HCT116 (cell line): ENCODE measurements around the gene CMTM2. TPM values are rescaled to one million over a fixed set of nuclear protein-coding genes. Genes with fewer than 3 reads are reported as not detected.

Source experiments
- ATAC-seq: fragments of 200-7000 bp; cut with Tn5 transposase; 2 replicates; pipeline ENCODE4 v1.9.1; 2020; ENCODE audit warnings: mild to moderate bottlenecking, moderate library complexity
- BruUV-seq: library from RNA; stranded (reverse); fragments of 400-500 nt; replicated peaks from 2 replicates; lab custom pipeline; 2021; lab: Mats Ljungman, UMichigan
- CTCF ChIA-PET: fragments of 300-600 bp; sonication (Branson Sonifier 250); formaldehyde crosslinking; loops from one replicate; lab custom pipeline; 2021; ENCODE audit warnings: antibody characterized with exemption; lab: Charles Lee
- POLR2A ChIA-PET: fragments of 300-600, 350-600 bp; sonication (Branson Sonifier 250); formaldehyde crosslinking; loops from one replicate; lab custom pipeline; 2021; ENCODE audit warnings: antibody characterized with exemption; lab: Charles Lee
- RAD21 ChIA-PET, 2 experiments: fragments of 300-600 bp; sonication (Branson Sonifier 250); formaldehyde crosslinking; loops; one replicate each; lab custom pipeline; 2023; ENCODE audit warnings: low total read pairs in 2 of 2; ENCODE audit not compliant: uncharacterized antibody in 2 of 2, unreplicated experiment in 2 of 2, low non-redundant PET in 1 of 2; lab: Charles Lee
- DNase-seq: peaks from one replicate; pipeline ENCODE4 v3.0.0-alpha.2; 2010; ENCODE audit warnings: low read depth, low spot score
- H2AFZ ChIP-seq: fragments of 200-600 bp; shearing (Covaris generic), sonication (generic); 2 replicates; pipeline ENCODE4 v1.6.1; 2017; ENCODE audit warnings: low read depth, mixed run types, mixed read lengths, antibody characterized with exemption, low read length; ENCODE audit not compliant: poor library complexity, severe bottlenecking
- H3K27ac ChIP-seq: 2 replicates; pipeline ENCODE4 v1.5.1; 2012; ENCODE audit warnings: low read depth, low read length
- H3K27me3 ChIP-seq: fragments of 200-600 bp; sonication (generic); 2 replicates; pipeline ENCODE4 v1.6.1; 2016; ENCODE audit warnings: mixed run types, low read length, mixed read lengths; ENCODE audit not compliant: insufficient read depth
- H3K36me3 ChIP-seq, 2 experiments: fragments of 200-500 bp in 1 of 2; fragments of 200-600 bp in 1 of 2; sonication (Bioruptor generic) in 1 of 2; sonication (generic) in 1 of 2; 2 replicates each; pipeline versions ENCODE4 v1.5.1 to v1.6.1; 2014 to 2016; ENCODE audit warnings: low read length in 2 of 2, inconsistent platforms in 1 of 2, mixed read lengths in 1 of 2, mixed run types in 1 of 2; ENCODE audit not compliant: insufficient read depth in 2 of 2, control insufficient read depth in 1 of 2
- H3K4me1 ChIP-seq, 2 experiments: fragments of 200-600 bp in 1 of 2; sonication (generic) in 1 of 2; 2 replicates each; pipeline versions ENCODE4 v1.5.1 to v1.6.1; 2012 to 2017; ENCODE audit warnings: low read length in 2 of 2, inconsistent platforms in 1 of 2, mild to moderate bottlenecking in 1 of 2, mixed read lengths in 1 of 2, mixed run types in 1 of 2, moderate library complexity in 1 of 2; ENCODE audit not compliant: insufficient read depth in 2 of 2, control insufficient read depth in 1 of 2
- H3K4me2 ChIP-seq: fragments of 200-600 bp; sonication (generic); 2 replicates; pipeline ENCODE4 v1.6.1; 2017; ENCODE audit warnings: mixed run types, low read length, mixed read lengths
- H3K4me3 ChIP-seq, 2 experiments: fragments of 200-600 bp in 1 of 2; sonication (generic) in 1 of 2; replicated peaks in 1 of 2; 2 replicates each; pipeline ENCODE4 v1.5.1; 2011 to 2016; ENCODE audit warnings: low read length in 2 of 2, control low read depth in 1 of 2, low read depth in 1 of 2, mild to moderate bottlenecking in 1 of 2, mixed read lengths in 1 of 2, mixed run types in 1 of 2
- H3K79me2 ChIP-seq: fragments of 200-600 bp; sonication (generic); 2 replicates; pipeline ENCODE4 v1.6.1; 2017; ENCODE audit warnings: mild to moderate bottlenecking, mixed run types, low read length, moderate library complexity, mixed read lengths; ENCODE audit not compliant: insufficient read depth
- H3K9ac ChIP-seq: fragments of 200-600 bp; sonication (generic); 2 replicates; pipeline ENCODE4 v1.6.1; 2016; ENCODE audit warnings: low read length, mixed read lengths
- H3K9me2 ChIP-seq: fragments of 200-600 bp; sonication (generic), shearing (Covaris generic); 2 replicates; pipeline ENCODE4 v1.6.1; 2017; ENCODE audit warnings: mixed run types, mild to moderate bottlenecking, moderate library complexity; ENCODE audit not compliant: insufficient read depth
- H3K9me3 ChIP-seq, 2 experiments: fragments of 200-500 bp in 1 of 2; fragments of 200-600 bp in 1 of 2; sonication (Bioruptor generic) in 1 of 2; sonication (generic) in 1 of 2; 2 replicates each; pipeline ENCODE4 v1.6.1; 2014 to 2017; ENCODE audit warnings: low read length in 2 of 2, mixed read lengths in 2 of 2, inconsistent platforms in 1 of 2, low read depth in 1 of 2, mild to moderate bottlenecking in 1 of 2, mixed run types in 1 of 2, moderate library complexity in 1 of 2; ENCODE audit not compliant: control insufficient read depth in 1 of 2, insufficient read depth in 1 of 2
- H4K20me1 ChIP-seq: fragments of 200-600 bp; sonication (generic), shearing (Covaris generic); 2 replicates; pipeline ENCODE4 v1.6.1; 2017; ENCODE audit warnings: mixed run types, mild to moderate bottlenecking, moderate library complexity; ENCODE audit not compliant: insufficient read depth
- CBX3 ChIP-seq: IDR thresholded peaks from 2 replicates; pipeline ENCODE4 v1.6.1; 2012; ENCODE audit warnings: low read depth
- CEBPB ChIP-seq: IDR thresholded peaks from 2 replicates; pipeline ENCODE4 v1.6.1; 2012; ENCODE audit warnings: low read depth
- EGR1 ChIP-seq: IDR thresholded peaks from 2 replicates; pipeline ENCODE4 v1.6.1; 2012; ENCODE audit warnings: low read depth
- EZH2 ChIP-seq: fragments of 200-600 bp; sonication (generic); IDR thresholded peaks from 2 replicates; pipeline ENCODE4 v1.6.1; 2017; ENCODE audit warnings: antibody characterized with exemption, mixed run types
- FOSL1 ChIP-seq: IDR thresholded peaks from 2 replicates; pipeline ENCODE4 v1.6.1; 2012; ENCODE audit warnings: low read depth
- JUND ChIP-seq: IDR thresholded peaks from 2 replicates; pipeline ENCODE4 v1.6.1; 2012
- POLR2A ChIP-seq: IDR thresholded peaks from 2 replicates; pipeline ENCODE4 v1.7.0; 2011; ENCODE audit warnings: borderline replicate concordance; ENCODE audit not compliant: insufficient read depth, insufficient read length; ENCODE audit errors: extremely low read depth
- SIN3A ChIP-seq: IDR thresholded peaks from 2 replicates; pipeline ENCODE4 v1.6.1; 2012; ENCODE audit warnings: low read depth
- SP1 ChIP-seq: IDR thresholded peaks from 2 replicates; pipeline ENCODE4 v1.6.1; 2012; ENCODE audit warnings: low read depth
- SRF ChIP-seq: IDR thresholded peaks from 2 replicates; pipeline ENCODE4 v1.6.1; 2012; ENCODE audit warnings: low read depth
- TCF7L2 ChIP-seq: IDR thresholded peaks from 2 replicates; pipeline ENCODE4 v1.7.0; 2011; ENCODE audit warnings: borderline replicate concordance, inconsistent platforms; ENCODE audit not compliant: insufficient read depth, insufficient read length; ENCODE audit errors: extremely low read depth
- YY1 ChIP-seq: IDR thresholded peaks from 2 replicates; pipeline ENCODE4 v1.6.1; 2011; ENCODE audit warnings: low read length, low read depth, moderate library complexity, mild to moderate bottlenecking; ENCODE audit not compliant: insufficient replicate concordance; ENCODE audit errors: extremely low read depth
- ZFX ChIP-seq: fragments of 450-650 bp; IDR thresholded peaks from 2 replicates; pipeline ENCODE4 v1.6.1; 2017
- ZNF274 ChIP-seq: fragments of 200-500 bp; sonication (Bioruptor generic); IDR thresholded peaks from 2 replicates; pipeline ENCODE4 v1.6.1; 2014; ENCODE audit warnings: mild to moderate bottlenecking, low read depth, low read length, inconsistent platforms
- intact Hi-C: fragments of 100-400 bp; cut with micrococcal nuclease; formaldehyde crosslinking; loops from 2 replicates; pipeline ENCODE4 v1.10.0; 2022
- total RNA-seq: library from RNA; stranded (reverse); gene quantifications from one replicate; pipeline ENCODE4 v1.2.1, GENCODE V29; 2021; ENCODE audit not compliant: unreplicated experiment
- TF ChIP-seq, protein P1 (sequence below): IDR thresholded peaks from 2 replicates; pipeline ENCODE4 v1.6.1; 2012
- TF ChIP-seq, protein P2 (sequence below), 3 experiments: fragments of 200-600 bp in 1 of 3; sonication (generic) in 1 of 3; IDR thresholded peaks in 2 of 3; conservative IDR thresholded peaks in 1 of 3; 2 replicates each; pipeline ENCODE4 v1.5.1; 2012 to 2017; ENCODE audit warnings: low read depth in 2 of 3, low read length in 2 of 3, antibody characterized with exemption in 1 of 3, borderline replicate concordance in 1 of 3, control low read depth in 1 of 3, mild to moderate bottlenecking in 1 of 3, mixed read lengths in 1 of 3, mixed run types in 1 of 3, moderate library complexity in 1 of 3; ENCODE audit not compliant: insufficient read depth in 1 of 3
- TF ChIP-seq, protein P3 (sequence below): IDR thresholded peaks from 2 replicates; pipeline ENCODE4 v1.6.1; 2011; ENCODE audit warnings: mild to moderate bottlenecking, low read length, moderate library complexity; ENCODE audit not compliant: insufficient replicate concordance; ENCODE audit errors: extremely low read depth

CMTM2 gene
- total RNA-seq, 1 experiment from 2014 or later, result 0.42 TPM

DNA sequence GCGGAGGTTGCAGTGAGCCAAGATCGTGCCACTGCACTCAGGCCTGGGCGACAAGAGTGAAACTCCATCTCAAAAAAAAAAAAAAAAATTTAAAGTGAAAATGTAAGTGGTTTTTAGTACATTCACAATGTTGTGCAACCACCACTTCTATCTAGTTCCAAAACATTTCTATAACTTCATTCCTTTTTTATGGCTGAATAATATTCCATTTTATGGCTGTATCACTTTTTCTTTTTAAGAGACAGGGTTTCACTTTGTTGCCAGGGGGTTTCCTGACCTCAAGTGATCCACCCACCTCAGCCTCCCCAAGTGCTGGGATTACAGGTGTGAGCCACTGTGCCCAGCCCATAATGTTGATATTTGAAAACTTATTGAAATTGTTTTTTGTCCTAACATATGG, 13.6 kb downstream of the CMTM2 start:
- H3K9ac ChIP-seq, result no peak overlapping the region
- TF ChIP-seq EZH2, result no peak
- TF ChIP-seq ZFX, result no peak
- TF ChIP-seq CBX3, result no peak
- no peak for TF ChIP-seq JUND
- TF ChIP-seq ZNF274, result no peak
- no peak for TF ChIP-seq SRF
- TF ChIP-seq YY1, result no peak
- TF ChIP-seq TCF7L2, result no peak
- no peak for TF ChIP-seq SIN3A
- TF ChIP-seq, protein P1, sequence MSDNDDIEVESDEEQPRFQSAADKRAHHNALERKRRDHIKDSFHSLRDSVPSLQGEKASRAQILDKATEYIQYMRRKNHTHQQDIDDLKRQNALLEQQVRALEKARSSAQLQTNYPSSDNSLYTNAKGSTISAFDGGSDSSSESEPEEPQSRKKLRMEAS, result no peak
- no peak for TF ChIP-seq EGR1
- TF ChIP-seq, all 23 proteins: peak for 0
- H3K79me2 ChIP-seq, result no peaks in the 10 kb centered on the region
- H3K36me3 ChIP-seq, result no peaks in the 10 kb centered on the region
- DNase-seq (no peak), ATAC-seq (no peak)
- RAD21 ChIA-PET, result no interaction called here
- H3K4me3 ChIP-seq, result no peak overlapping the region
- BruUV-seq, result no TSS peak
- no peak overlapping the region for H3K4me2 ChIP-seq
- POLR2A ChIA-PET, result no interaction called here
- H3K9me2 ChIP-seq, result no peaks in the 10 kb centered on the region
- intact Hi-C loops, result no loop called here
- H2AFZ ChIP-seq, result no peak overlapping the region
- no peaks in the 10 kb centered on the region for H3K9me3 ChIP-seq
- no peak overlapping the region for H3K27ac ChIP-seq
- H3K27me3 ChIP-seq, result no peaks in the 10 kb centered on the region
- CTCF ChIA-PET, result no interaction called here
- no peaks in the 10 kb centered on the region for H3K4me1 ChIP-seq
- no peaks in the 10 kb centered on the region for H4K20me1 ChIP-seq

DNA sequence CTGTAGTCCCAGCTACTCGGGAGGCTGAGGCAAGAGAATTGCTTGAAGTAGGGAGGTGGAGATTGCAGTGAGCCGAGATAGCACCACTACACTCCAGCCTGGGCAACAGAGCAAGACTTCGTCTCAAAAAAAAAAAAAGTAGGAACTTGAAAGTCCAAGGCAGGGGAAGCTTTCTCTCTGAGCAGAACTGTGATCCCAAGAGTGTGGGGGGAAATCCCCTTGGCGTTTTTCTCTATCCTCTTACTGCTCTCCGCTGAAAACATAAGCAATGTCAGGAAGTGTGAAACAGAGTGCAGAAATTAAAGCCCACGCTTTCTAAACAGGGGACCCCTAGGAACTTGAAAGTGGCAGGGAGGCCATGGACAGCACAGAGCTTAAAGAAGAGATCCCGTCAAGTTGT, 15.5 kb downstream of the CMTM2 start:
- CTCF ChIA-PET, result interaction anchor here (0.7 kb wide), 1 partner anchor 188 kb away, joined by 3 read pairs; no protein-coding TSS in a partner anchor
- ATAC-seq, result no peak

More for the DNA sequence above, 15.5 kb downstream of the CMTM2 start:
- Histone ChIP-seq H3K4me3 (no peak overlapping the region), H3K27ac (no peak overlapping the region), H3K9ac (no peak overlapping the region), H3K79me2 (no peaks in the 10 kb centered on the region), H2AFZ (no peak overlapping the region), H3K9me3 (no peaks in the 10 kb centered on the region), H3K4me1 (no peaks in the 10 kb centered on the region), H3K36me3 (no peaks in the 10 kb centered on the region), H3K9me2 (no peaks in the 10 kb centered on the region), H3K4me2 (no peak overlapping the region), H4K20me1 (no peaks in the 10 kb centered on the region), H3K27me3 (no peaks in the 10 kb centered on the region)
- no peak for DNase-seq
- POLR2A ChIA-PET, result no interaction called here
- RAD21 ChIA-PET, result no interaction called here
- no TSS peak for BruUV-seq
- intact Hi-C loops, result no loop called here
- TF ChIP-seq ZFX (no peak), POLR2A (no peak), CEBPB (no peak), ZNF274 (no peak), EGR1 (no peak), TCF7L2 (no peak), SP1 (no peak), FOSL1 (no peak)
- TF ChIP-seq, protein P2, sequence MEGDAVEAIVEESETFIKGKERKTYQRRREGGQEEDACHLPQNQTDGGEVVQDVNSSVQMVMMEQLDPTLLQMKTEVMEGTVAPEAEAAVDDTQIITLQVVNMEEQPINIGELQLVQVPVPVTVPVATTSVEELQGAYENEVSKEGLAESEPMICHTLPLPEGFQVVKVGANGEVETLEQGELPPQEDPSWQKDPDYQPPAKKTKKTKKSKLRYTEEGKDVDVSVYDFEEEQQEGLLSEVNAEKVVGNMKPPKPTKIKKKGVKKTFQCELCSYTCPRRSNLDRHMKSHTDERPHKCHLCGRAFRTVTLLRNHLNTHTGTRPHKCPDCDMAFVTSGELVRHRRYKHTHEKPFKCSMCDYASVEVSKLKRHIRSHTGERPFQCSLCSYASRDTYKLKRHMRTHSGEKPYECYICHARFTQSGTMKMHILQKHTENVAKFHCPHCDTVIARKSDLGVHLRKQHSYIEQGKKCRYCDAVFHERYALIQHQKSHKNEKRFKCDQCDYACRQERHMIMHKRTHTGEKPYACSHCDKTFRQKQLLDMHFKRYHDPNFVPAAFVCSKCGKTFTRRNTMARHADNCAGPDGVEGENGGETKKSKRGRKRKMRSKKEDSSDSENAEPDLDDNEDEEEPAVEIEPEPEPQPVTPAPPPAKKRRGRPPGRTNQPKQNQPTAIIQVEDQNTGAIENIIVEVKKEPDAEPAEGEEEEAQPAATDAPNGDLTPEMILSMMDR (IDR thresholded peaks at IDR 0.05 in 2 of 3, conservative IDR thresholded peaks at IDR 0.05 in 1 of 3; ENCODE audit: borderline replicate concordance in 1 of 3, insufficient read depth in 1 of 3, low read depth in 2 of 3, low read length in 2 of 3), result no peak
- TF ChIP-seq, protein P1, result no peak
- TF ChIP-seq, protein P3, sequence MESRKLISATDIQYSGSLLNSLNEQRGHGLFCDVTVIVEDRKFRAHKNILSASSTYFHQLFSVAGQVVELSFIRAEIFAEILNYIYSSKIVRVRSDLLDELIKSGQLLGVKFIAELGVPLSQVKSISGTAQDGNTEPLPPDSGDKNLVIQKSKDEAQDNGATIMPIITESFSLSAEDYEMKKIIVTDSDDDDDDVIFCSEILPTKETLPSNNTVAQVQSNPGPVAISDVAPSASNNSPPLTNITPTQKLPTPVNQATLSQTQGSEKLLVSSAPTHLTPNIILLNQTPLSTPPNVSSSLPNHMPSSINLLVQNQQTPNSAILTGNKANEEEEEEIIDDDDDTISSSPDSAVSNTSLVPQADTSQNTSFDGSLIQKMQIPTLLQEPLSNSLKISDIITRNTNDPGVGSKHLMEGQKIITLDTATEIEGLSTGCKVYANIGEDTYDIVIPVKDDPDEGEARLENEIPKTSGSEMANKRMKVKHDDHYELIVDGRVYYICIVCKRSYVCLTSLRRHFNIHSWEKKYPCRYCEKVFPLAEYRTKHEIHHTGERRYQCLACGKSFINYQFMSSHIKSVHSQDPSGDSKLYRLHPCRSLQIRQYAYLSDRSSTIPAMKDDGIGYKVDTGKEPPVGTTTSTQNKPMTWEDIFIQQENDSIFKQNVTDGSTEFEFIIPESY, result no peak
